Measurements from ENCODE around the gene MAN1A1.

GRCh38 chr6:119250036-119250435 lies 99.5 kb downstream of the MAN1A1 start:
- TF ChIP-seq EP300 (conservative IDR thresholded peaks at IDR 0.05; ENCODE audit: poor library complexity, severe bottlenecking), result no peak
- no peak for TF ChIP-seq RAD21 (conservative IDR thresholded peaks at IDR 0.05)
- TF ChIP-seq, protein P1, sequence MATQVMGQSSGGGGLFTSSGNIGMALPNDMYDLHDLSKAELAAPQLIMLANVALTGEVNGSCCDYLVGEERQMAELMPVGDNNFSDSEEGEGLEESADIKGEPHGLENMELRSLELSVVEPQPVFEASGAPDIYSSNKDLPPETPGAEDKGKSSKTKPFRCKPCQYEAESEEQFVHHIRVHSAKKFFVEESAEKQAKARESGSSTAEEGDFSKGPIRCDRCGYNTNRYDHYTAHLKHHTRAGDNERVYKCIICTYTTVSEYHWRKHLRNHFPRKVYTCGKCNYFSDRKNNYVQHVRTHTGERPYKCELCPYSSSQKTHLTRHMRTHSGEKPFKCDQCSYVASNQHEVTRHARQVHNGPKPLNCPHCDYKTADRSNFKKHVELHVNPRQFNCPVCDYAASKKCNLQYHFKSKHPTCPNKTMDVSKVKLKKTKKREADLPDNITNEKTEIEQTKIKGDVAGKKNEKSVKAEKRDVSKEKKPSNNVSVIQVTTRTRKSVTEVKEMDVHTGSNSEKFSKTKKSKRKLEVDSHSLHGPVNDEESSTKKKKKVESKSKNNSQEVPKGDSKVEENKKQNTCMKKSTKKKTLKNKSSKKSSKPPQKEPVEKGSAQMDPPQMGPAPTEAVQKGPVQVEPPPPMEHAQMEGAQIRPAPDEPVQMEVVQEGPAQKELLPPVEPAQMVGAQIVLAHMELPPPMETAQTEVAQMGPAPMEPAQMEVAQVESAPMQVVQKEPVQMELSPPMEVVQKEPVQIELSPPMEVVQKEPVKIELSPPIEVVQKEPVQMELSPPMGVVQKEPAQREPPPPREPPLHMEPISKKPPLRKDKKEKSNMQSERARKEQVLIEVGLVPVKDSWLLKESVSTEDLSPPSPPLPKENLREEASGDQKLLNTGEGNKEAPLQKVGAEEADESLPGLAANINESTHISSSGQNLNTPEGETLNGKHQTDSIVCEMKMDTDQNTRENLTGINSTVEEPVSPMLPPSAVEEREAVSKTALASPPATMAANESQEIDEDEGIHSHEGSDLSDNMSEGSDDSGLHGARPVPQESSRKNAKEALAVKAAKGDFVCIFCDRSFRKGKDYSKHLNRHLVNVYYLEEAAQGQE (IDR thresholded peaks at IDR 0.05; ENCODE audit: borderline replicate concordance), result no peak
- no peak for TF ChIP-seq POLR2AphosphoS5 (IDR thresholded peaks at IDR 0.05)
- TF ChIP-seq, protein P2, sequence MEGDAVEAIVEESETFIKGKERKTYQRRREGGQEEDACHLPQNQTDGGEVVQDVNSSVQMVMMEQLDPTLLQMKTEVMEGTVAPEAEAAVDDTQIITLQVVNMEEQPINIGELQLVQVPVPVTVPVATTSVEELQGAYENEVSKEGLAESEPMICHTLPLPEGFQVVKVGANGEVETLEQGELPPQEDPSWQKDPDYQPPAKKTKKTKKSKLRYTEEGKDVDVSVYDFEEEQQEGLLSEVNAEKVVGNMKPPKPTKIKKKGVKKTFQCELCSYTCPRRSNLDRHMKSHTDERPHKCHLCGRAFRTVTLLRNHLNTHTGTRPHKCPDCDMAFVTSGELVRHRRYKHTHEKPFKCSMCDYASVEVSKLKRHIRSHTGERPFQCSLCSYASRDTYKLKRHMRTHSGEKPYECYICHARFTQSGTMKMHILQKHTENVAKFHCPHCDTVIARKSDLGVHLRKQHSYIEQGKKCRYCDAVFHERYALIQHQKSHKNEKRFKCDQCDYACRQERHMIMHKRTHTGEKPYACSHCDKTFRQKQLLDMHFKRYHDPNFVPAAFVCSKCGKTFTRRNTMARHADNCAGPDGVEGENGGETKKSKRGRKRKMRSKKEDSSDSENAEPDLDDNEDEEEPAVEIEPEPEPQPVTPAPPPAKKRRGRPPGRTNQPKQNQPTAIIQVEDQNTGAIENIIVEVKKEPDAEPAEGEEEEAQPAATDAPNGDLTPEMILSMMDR (IDR thresholded peaks at IDR 0.05; ENCODE audit: poor library complexity, severe bottlenecking), result no peak
- TF ChIP-seq TAF1 (IDR thresholded peaks at IDR 0.05; ENCODE audit: low read depth), result no peak

Data from neural cell (in vitro differentiated cells).